ENCODE data around the gene MICB.

The MICB gene

DNA sequence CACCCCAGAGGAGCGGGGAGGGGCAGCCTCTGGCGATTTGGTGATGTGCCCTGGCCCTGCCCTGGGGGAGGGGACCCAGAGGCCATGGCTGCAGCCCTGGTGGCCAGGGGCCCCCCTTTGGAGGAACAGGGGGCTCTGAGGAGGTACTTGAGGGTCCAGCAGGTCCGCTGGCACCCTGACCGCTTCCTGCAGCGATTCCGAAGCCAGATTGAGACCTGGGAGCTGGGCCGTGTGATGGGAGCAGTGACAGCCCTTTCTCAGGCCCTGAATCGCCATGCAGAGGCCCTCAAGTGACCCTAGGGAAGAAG is 60.3 kb downstream of the MICB start:
- no peak overlapping the region for H3K4me3 ChIP-seq (ENCODE audit: low read depth, low read length)
- no peak for DNase-seq (ENCODE audit: low read depth)
- TF ChIP-seq, protein P1, sequence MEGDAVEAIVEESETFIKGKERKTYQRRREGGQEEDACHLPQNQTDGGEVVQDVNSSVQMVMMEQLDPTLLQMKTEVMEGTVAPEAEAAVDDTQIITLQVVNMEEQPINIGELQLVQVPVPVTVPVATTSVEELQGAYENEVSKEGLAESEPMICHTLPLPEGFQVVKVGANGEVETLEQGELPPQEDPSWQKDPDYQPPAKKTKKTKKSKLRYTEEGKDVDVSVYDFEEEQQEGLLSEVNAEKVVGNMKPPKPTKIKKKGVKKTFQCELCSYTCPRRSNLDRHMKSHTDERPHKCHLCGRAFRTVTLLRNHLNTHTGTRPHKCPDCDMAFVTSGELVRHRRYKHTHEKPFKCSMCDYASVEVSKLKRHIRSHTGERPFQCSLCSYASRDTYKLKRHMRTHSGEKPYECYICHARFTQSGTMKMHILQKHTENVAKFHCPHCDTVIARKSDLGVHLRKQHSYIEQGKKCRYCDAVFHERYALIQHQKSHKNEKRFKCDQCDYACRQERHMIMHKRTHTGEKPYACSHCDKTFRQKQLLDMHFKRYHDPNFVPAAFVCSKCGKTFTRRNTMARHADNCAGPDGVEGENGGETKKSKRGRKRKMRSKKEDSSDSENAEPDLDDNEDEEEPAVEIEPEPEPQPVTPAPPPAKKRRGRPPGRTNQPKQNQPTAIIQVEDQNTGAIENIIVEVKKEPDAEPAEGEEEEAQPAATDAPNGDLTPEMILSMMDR (IDR thresholded peaks at IDR 0.05; ENCODE audit: control insufficient read depth, extremely low read depth, insufficient read depth): no peak

DNA sequence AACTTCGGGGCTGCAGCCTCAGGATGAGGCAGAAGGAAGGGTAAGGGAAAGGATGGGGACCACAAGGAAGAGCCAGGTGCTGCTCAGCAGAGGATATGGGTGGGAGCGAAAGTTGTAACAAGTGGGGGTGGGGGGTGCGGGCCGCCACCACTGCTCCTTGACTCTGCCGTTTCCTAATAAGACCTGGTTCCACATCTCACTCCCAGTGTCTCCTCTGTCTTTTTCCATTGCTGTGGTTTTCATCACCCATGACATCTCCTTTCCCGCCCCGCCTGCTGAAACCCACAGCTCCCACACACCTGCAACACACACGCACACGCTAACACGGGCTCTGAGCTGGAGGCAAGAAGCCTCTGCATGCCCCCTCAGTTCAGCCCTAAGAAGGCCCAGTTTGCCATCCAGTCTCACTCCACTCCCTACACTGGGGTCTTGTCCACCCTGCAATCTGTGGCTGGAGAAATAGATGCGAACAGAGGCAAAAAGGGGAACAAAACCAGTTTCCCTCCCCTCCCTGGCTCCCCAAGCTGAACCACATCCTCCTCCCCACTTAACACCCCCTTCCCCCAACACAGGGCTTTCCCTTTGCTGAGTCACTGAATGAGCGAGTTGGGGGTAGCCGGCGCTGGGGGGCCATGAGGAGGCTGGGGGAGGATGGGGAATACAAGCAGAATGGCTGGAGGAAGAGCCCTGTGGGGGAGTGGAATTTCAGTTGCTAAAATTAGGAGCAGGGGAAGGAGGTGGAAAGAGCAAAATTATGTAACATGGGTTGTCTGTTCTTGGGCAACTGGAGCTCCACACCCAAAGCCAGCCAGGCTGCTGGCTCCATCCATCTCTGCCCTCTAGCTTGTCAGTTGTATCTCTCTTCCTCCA is 60.9 kb downstream of the MICB start:
- DNase-seq (ENCODE audit: low read depth): no peak
- TF ChIP-seq, protein P1 (IDR thresholded peaks at IDR 0.05; ENCODE audit: control insufficient read depth, extremely low read depth, insufficient read depth): no peak
- no peak overlapping the region for H3K4me3 ChIP-seq (ENCODE audit: low read depth, low read length)

DNA sequence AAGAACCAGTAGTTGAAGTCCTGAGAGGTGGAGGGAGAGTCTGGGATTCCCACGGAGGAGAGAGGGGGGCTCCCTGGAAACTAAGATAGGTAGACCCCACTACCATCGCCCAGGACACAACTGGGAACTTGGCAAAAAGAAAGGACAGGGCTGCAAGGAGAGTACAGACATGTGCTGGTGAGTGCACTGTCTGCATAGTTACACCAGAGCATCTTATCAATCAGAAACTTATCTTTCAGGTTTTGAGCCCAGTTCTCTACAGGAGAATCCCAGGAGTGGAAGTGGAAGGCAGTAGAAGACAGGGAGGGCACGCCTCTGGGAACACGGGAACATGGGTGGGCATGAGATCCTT is 61.6 kb downstream of the MICB start:
- TF ChIP-seq, protein P1 (IDR thresholded peaks at IDR 0.05; ENCODE audit: control insufficient read depth, extremely low read depth, insufficient read depth): no peak
- DNase-seq (ENCODE audit: low read depth): no peak
- H3K4me3 ChIP-seq (ENCODE audit: low read depth, low read length): no peak overlapping the region

DNA sequence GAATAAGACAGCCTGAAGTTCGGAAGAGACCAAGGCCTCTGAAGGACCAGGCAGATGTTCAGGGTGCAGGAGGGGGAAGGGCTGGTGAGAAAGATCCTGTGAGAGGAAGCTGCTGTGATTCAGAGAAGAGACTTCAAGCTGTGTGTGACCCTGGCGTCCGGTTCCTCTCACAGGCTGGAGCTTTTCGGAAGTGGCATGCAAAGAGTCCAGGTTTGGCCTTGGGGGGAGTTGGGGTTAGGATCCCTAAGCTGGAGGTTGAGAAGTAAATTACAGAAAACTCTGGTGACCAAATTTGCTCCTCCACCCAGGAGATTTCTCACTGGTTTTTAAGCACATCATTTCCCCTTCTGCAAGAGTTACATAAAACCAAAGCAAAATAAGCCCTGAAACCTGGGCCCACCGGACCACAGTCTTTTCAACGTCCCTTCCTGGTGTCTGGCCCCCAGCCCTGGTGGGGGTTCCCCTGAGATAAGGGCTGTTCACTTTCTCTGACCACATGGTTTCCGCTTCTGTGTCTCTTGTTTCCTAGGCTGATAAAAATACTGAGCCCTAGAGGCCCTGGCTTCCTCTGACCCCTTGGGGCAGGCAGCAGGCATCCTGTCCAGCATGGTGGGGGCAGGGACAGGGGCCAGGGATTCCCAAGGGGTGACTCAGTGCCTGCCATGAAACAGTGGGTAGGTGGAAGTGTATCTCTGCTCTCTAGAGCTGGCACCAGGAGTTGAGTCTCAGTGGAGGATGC is 62.2 kb downstream of the MICB start:
- DNase-seq (ENCODE audit: low read depth): no peak
- H3K4me3 ChIP-seq (ENCODE audit: low read depth, low read length): no peak overlapping the region
- TF ChIP-seq, protein P1 (IDR thresholded peaks at IDR 0.05; ENCODE audit: control insufficient read depth, extremely low read depth, insufficient read depth): no peak

DNA sequence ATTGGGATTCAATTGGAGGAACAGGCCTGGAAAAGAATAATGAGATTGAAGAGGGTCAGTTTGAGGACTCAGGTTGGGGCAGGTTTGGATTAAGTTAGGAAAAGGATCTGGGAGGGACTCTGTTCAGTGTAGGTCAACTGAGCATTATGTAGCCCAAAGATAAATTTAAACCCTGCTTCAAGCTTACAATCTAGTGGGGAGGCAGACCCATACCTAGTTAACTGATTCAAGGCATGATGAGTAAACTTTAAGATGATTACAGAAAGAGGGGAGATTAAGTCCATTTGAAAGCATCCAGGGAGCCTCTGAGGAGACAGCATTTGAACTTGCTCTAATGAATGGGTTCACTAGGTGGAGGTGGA is 62.7 kb downstream of the MICB start:
- H3K4me3 ChIP-seq (ENCODE audit: low read depth, low read length): no peak overlapping the region
- TF ChIP-seq, protein P1 (IDR thresholded peaks at IDR 0.05; ENCODE audit: control insufficient read depth, extremely low read depth, insufficient read depth): no peak
- no peak for DNase-seq (ENCODE audit: low read depth)
